ENCODE data around the gene GATB. TPM values are rescaled to one million over a fixed set of nuclear protein-coding genes. Genes with fewer than 3 reads are reported as not detected.

Gene GATB
- total RNA-seq, 1 donor from 2014 or later = 14.2 TPM

- Histone ChIP-seq H3K36me3 (peaks cover 5% of the 10 kb centered on the region), H3K9me3 (no peaks in the 10 kb centered on the region), H3K4me1 (no peaks in the 10 kb centered on the region), H3K4me3 (no peak overlapping the region), H3K27me3 (ENCODE audit: low read depth) (no peaks in the 10 kb centered on the region), H3K27ac (no peak overlapping the region)
- no peak for TF ChIP-seq CTCF (IDR thresholded peaks at IDR 0.05)
- no peak for ATAC-seq
- DNase-seq = no peak
- intact Hi-C loops (cut with DNase I) = no loop called here
These were observed 93.1 kb downstream of the GATB start for GRCh38 chr4:151667666-151668065.

- ATAC-seq = no peak
- no peak overlapping the region for H3K27ac ChIP-seq
These were observed 93.8 kb downstream of the GATB start for GRCh38 chr4:151667048-151667447.

DNA sequence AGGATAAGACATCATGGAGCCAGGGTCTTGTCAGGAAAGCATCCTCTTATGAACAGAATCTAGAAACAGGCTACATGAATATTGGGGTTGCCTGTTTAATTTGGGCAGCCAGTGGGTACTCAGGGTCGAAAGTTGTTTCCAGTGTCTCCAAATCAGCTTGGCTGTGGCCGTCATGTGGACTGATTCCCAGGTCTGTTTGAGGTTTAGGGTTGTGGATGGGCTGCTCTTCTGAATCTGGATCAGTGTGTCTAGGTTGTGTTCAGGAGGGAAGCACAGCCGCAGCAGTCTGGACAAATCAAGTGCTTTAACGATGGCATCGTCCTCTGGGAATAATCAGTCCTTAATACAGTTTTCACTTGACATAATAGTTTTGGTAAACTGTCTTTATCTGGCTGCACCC is 94.3 kb downstream of the GATB start:
- Histone ChIP-seq H3K27ac (no peak overlapping the region), H3K27me3 (ENCODE audit: low read depth) (no peaks in the 10 kb centered on the region), H3K4me3 (no peak overlapping the region), H3K36me3 (peaks cover 5% of the 10 kb centered on the region), H3K4me1 (no peaks in the 10 kb centered on the region), H3K9me3 (no peaks in the 10 kb centered on the region)
- no peak for TF ChIP-seq CTCF (IDR thresholded peaks at IDR 0.05)
- DNase-seq = no peak
- no peak for ATAC-seq
- intact Hi-C loops (cut with DNase I) = no loop called here

More at GRCh38 chr4:151667048-151667447, 93.8 kb downstream of the GATB start:
- Histone ChIP-seq H3K27me3 (ENCODE audit: low read depth) (no peaks in the 10 kb centered on the region), H3K4me1 (no peaks in the 10 kb centered on the region), H3K36me3 (peaks cover 5% of the 10 kb centered on the region), H3K4me3 (no peak overlapping the region), H3K9me3 (no peaks in the 10 kb centered on the region)
- DNase-seq = no peak
- no peak for TF ChIP-seq CTCF (IDR thresholded peaks at IDR 0.05)
- intact Hi-C loops (cut with DNase I) = no loop called here

GRCh38 chr4:151665785-151666127 is 95.1 kb downstream of the GATB start:
- Histone ChIP-seq H3K36me3 (peaks cover 3% of the 10 kb centered on the region), H3K4me3 (no peak overlapping the region), H3K27ac (no peak overlapping the region), H3K4me1 (no peaks in the 10 kb centered on the region), H3K9me3 (no peaks in the 10 kb centered on the region), H3K27me3 (ENCODE audit: low read depth) (no peaks in the 10 kb centered on the region)
- DNase-seq (no peak), ATAC-seq (no peak)
- TF ChIP-seq CTCF (IDR thresholded peaks at IDR 0.05) = no peak
- intact Hi-C loops (cut with DNase I) = no loop called here

GRCh38 chr4:151665022-151665784 is 95.6 kb downstream of the GATB start:
- H3K4me1 ChIP-seq = no peaks in the 10 kb centered on the region
- no peaks in the 10 kb centered on the region for H3K27me3 ChIP-seq (ENCODE audit: low read depth)
- DNase-seq (no peak), ATAC-seq (no peak)
- no peaks in the 10 kb centered on the region for H3K36me3 ChIP-seq
- H3K4me3 ChIP-seq = no peak overlapping the region
- H3K27ac ChIP-seq = no peak overlapping the region
- H3K9me3 ChIP-seq = no peaks in the 10 kb centered on the region
- TF ChIP-seq CTCF (IDR thresholded peaks at IDR 0.05) = no peak
- intact Hi-C loops (cut with DNase I) = no loop called here
